IPS DF 6.9 (cell line): ENCODE results near the gene AHNAK.

Source experiments
- DNase-seq: peaks from one replicate; pipeline ENCODE4 v3.0.0-alpha.2; 2013; ENCODE audit warnings: low read depth, low spot score
- H3K27ac ChIP-seq: one replicate; pipeline ENCODE4 v1.5.1; 2013; ENCODE audit warnings: low read length, control low read depth
- H3K27me3 ChIP-seq: 2 replicates; pipeline ENCODE4 v1.6.1; 2013; ENCODE audit warnings: mild to moderate bottlenecking, low read length; ENCODE audit not compliant: control insufficient read depth, insufficient read depth
- H3K36me3 ChIP-seq: 2 replicates; pipeline ENCODE4 v1.6.1; 2013; ENCODE audit warnings: low read length; ENCODE audit not compliant: control insufficient read depth, insufficient read depth
- H3K4me1 ChIP-seq: 2 replicates; pipeline ENCODE4 v1.6.1; 2013; ENCODE audit warnings: low read length; ENCODE audit not compliant: control insufficient read depth, insufficient read depth
- H3K4me3 ChIP-seq: 2 replicates; pipeline ENCODE4 v1.5.1; 2013; ENCODE audit warnings: mild to moderate bottlenecking, low read length
- H3K9me3 ChIP-seq: 2 replicates; pipeline ENCODE4 v1.6.1; 2013; ENCODE audit warnings: low read length, inconsistent platforms; ENCODE audit not compliant: control insufficient read depth, insufficient read depth
- WGBS: extraction: QIAGEN DNeasy Blood & Tissue Kit; methylation state at CpG from one replicate; pipeline ENCODE4 v1.1.7; 2013; ENCODE audit warnings: mixed read lengths, missing lambda C conversion rate; ENCODE audit not compliant: insufficient read length, insufficient coverage; 5-methylcytosine and 5-hydroxymethylcytosine counted together

The AHNAK gene

DNA sequence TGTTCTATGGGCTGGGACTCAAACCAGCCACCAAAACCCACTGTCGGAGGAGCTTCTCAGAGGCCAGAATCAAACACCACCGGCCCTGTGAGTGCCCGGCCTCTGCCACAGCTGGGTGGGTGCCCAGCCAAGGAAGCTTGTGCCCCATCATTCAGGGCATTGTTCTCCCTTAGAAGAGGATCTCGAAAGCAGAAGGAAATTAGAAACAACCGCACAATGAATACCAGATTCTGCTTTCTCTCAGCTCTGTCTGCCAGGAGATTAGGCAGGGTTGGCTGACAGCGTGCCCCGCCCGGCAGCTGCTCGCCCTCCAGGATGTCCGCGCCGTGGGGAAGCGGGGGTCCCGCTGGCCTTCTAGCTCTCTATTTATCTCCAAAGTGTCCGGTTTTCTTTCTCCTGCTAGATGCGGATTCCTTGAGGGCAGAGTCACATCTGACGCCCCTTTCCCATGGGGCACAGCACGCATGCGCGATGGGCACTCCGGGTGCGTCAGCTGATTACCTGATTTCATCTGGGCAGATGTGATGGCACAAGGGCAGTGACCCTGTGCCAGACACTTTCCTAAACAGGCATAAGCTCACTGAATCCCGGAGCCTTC is 102.3 kb downstream of the AHNAK start:
- H3K27ac ChIP-seq = no peak overlapping the region
- no CpG with 5 or more reads among the region's 23 CpGs for WGBS
- no peaks in the 10 kb centered on the region for H3K36me3 ChIP-seq
- DNase-seq = no peak
- H3K27me3 ChIP-seq = no peaks in the 10 kb centered on the region
- H3K9me3 ChIP-seq = no peaks in the 10 kb centered on the region
- H3K4me1 ChIP-seq = no peaks in the 10 kb centered on the region
- H3K4me3 ChIP-seq = no peak overlapping the region

DNA sequence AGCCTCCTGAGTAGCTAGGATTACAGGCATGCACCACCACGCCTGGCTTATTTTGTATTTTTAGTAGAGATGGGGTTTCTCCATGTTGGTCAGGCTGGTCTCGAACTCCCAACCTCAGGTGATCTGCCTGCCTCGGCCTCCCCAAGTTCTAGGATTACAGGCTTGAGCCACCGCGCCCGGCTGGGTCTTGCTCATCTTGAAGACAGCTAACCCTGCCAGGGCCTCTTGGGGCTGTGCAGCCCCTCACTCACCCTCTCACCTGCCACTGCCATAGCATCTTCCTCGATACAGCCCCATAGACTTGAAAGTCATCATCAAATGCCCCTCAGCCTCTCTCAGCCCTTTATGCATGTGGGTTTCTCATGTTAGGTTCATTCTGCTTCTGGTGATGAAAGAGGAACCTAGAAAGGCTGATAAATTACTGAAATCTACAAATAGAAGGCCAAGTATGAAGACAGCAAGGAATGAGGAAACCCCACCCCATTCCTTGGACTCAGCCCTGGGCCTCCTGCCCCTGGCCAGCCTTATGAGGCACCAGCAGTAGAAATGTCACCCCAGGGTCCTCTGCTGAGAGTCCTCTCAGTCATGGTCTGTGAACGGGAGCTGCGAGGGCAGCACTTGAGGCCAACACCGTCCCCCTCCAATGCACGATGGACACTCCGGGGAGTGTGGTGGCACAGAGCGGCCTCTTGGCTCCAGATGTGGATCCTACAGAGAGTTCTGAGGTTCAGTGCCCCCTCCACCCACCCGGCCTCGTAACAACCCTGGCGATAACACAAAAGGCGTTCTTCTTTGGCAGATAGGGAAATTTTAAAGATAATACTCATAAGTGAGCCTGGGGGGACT is 103.0 kb downstream of the AHNAK start:
- Histone ChIP-seq H3K36me3 (no peaks in the 10 kb centered on the region), H3K4me1 (no peaks in the 10 kb centered on the region), H3K4me3 (no peak overlapping the region), H3K27ac (no peak overlapping the region), H3K27me3 (no peaks in the 10 kb centered on the region), H3K9me3 (no peaks in the 10 kb centered on the region)
- no peak for DNase-seq
- no CpG with 5 or more reads among the region's 17 CpGs for WGBS

DNA sequence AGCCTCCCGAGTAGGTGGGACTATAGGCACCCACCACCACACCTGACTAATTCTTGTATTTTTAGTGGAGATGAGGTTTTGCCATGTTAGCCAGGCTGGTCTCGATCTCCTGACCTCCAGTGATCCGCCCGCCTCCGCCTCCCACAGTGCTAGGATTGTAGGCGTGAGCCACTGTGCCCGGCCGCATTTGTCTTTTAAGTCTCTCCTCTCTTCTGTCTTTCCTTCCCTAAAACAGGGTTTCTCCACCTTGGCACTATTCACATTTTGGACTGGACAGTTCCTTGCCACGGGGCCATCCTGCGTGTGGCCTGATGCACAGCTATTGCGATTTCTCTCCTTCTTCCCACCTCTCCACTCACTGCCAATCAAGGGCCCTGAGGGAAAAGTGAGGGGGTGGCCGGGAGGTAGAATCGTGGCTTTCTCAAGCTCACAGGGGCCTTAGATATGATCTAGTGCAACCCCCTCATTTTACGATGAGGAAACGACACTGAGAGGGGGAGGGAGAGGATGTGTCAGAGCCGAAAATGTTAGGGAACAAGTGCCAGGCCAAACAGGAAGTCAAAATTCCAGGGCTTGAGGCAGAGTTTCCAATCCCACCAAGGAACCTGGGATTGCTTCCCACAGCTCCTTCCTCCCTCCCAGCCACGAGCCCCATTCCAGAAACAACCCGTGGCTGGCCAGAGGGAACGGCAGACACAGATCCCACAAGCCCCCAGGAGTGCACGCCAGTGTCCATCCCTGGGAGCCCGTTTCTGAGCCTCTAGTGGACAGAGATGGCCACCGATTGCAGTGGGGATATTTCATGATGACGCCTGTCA is 106.6 kb downstream of the AHNAK start:
- Histone ChIP-seq H3K27ac (no peak overlapping the region), H3K36me3 (no peaks in the 10 kb centered on the region), H3K9me3 (no peaks in the 10 kb centered on the region), H3K4me1 (no peaks in the 10 kb centered on the region), H3K27me3 (no peaks in the 10 kb centered on the region), H3K4me3 (no peak overlapping the region)
- WGBS = no CpG with 5 or more reads among the region's 23 CpGs
- DNase-seq = no peak

DNA sequence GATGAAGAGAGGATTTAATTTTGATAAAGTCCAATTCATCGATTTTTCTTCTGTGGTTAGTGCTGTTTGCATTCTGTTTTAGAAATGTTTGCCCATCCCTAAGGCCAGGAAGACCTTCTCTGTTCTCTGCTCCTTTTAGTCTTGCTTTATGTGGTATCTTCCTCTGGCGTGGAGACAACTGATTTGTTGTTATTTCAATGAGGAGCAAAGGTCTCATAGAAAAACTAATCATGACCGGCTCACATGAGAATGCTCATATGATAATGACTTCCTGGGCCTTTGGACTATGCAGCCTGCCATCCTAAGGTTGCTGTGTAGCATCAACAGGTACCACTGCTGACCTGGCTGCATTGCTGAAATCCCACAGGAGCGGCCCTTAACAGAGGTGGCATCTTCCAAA is 108.0 kb downstream of the AHNAK start:
- Histone ChIP-seq H3K4me1 (no peaks in the 10 kb centered on the region), H3K27me3 (no peaks in the 10 kb centered on the region), H3K36me3 (no peaks in the 10 kb centered on the region), H3K27ac (no peak overlapping the region), H3K4me3 (no peak overlapping the region), H3K9me3 (no peaks in the 10 kb centered on the region)
- no peak for DNase-seq
- no CpG with 5 or more reads among the region's 4 CpGs for WGBS

DNA sequence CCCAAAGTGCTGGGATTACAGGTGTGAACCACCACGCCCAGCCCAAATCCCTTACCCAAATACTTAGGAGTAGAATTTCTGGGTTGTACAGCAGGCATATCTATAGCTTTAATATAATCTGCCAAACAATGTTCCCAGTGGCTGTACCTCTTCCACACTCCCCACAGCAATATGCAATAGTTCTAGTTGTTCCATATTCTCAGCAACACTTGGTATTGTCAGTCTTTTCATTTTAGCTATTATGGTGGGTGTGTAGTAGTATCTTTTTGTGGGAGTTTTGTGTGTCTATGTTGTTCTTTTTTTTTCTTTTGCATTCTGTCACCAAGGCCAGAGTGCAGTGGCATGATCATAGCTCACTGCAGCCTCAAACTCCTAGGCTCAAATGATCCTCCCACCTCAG is 109.0 kb downstream of the AHNAK start:
- WGBS = no CpG with 5 or more reads among the region's 1 CpG
- Histone ChIP-seq H3K4me3 (no peak overlapping the region), H3K36me3 (no peaks in the 10 kb centered on the region), H3K27me3 (no peaks in the 10 kb centered on the region), H3K9me3 (no peaks in the 10 kb centered on the region), H3K4me1 (no peaks in the 10 kb centered on the region), H3K27ac (no peak overlapping the region)
- DNase-seq = no peak

DNA sequence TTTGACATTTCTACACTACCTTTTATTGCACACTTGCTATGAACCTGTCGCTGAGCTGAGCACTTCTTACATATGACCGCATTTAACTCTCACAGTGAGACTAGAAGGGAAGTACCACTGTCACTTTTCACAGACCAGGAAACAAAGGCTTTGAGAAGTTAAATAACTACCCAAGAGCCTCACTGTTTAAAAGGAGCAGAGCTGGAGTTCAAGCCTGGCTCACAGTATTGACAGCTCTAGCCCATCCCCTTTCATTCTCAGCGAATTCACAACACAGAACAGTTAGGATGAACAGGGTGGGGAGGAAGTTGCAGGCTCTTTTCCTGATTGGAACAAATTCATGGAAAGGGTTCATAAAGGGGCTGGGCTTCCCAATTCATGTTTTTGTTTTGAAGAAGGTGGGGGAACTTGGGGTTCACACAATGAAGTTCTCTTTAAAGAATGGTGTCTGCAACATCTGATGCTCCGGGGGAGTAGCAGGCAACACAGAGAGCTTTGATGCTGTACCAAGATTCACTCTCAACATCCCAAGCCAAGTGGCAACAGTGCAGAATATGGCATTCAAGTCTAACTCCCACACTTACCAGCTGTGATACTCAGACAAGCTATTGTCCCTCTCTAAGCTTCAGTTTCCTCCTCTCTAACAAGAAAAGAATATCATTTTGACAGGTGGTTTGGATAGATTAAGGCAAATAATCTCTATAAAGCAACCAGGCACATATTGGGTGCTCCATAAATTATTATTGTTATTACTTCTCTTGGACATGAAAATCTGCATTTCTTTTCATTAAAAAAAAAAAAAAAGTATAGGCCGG is 110.6 kb downstream of the AHNAK start:
- no CpG with 5 or more reads among the region's 5 CpGs for WGBS
- no peaks in the 10 kb centered on the region for H3K9me3 ChIP-seq
- no peak overlapping the region for H3K27ac ChIP-seq
- no peak for DNase-seq
- no peak overlapping the region for H3K4me3 ChIP-seq
- H3K27me3 ChIP-seq = 0 out of 2 replicates have a peak, but pooled peaks cover under 1% of the 10 kb centered on the region
- no peaks in the 10 kb centered on the region for H3K4me1 ChIP-seq
- no peaks in the 10 kb centered on the region for H3K36me3 ChIP-seq

DNA sequence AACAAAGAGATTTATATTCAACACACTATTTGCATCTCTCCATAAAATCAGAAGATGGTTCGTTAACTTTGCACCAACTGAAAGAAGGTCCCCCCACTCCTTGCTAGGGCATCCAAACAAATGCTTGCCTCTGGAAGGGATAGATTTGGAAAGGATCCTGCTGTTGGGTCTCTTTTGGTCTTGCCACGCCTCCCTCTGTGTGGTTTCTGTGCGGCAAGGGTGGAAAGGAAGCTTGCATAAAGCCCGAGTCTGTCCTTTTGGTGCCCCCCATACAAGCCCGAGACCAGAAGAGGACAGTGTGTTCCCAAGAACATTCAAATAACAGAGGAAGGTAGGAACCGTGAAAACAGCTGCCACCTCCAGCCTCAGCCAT is 112.7 kb downstream of the AHNAK start:
- no peak for DNase-seq

DNA sequence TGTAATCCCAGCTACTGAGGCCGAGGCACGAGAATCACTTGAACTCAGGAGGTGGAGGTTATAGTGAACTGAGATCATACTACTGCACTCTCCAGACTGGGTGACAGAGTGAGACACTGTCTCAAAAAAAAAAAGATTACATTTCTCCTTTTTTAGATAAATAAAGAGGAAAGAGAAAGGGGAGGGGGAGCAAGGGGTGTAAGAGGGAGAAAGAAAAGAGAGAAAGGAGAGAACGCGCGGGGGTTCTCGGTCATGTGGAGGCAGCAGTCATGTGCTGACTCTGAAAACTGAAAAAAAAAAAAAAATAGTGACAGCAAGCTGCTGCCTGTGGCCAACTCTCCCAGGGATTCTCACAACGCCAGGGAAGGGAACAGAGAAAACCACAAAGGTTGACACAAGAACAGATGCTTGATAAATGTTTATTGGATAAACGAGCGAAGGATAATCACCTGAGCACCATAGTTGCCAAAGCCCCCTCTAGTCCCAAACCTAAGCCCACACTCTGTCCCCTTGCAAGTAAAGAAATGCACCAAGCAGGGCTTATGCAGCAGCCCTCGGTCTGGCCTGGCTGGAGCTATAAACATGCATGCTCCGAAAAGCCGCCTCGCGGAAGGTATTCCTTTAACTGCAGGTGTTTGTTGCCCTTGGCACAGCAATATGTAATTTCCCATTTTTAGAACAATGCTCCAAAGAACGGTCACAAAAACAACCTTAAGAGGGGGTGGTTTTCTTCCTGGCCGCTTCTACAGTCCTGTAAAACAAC is 113.3 kb downstream of the AHNAK start:
- H3K4me1 ChIP-seq = no peaks in the 10 kb centered on the region
- H3K27me3 ChIP-seq = 0 out of 2 replicates have a peak, but pooled peaks cover 1% of the 10 kb centered on the region
- no peak overlapping the region for H3K27ac ChIP-seq
- H3K9me3 ChIP-seq = no peaks in the 10 kb centered on the region
- H3K4me3 ChIP-seq = no peak overlapping the region
- no peak for DNase-seq
- no CpG with 5 or more reads among the region's 16 CpGs for WGBS
- H3K36me3 ChIP-seq = no peaks in the 10 kb centered on the region

More for the DNA sequence above, 112.7 kb downstream of the AHNAK start:
- WGBS = no CpG with 5 or more reads among the region's 6 CpGs
- Histone ChIP-seq H3K4me3 (no peak overlapping the region), H3K9me3 (no peaks in the 10 kb centered on the region), H3K36me3 (no peaks in the 10 kb centered on the region), H3K4me1 (no peaks in the 10 kb centered on the region), H3K27me3 (0 out of 2 replicates have a peak, but pooled peaks cover 1% of the 10 kb centered on the region), H3K27ac (no peak overlapping the region)

DNA sequence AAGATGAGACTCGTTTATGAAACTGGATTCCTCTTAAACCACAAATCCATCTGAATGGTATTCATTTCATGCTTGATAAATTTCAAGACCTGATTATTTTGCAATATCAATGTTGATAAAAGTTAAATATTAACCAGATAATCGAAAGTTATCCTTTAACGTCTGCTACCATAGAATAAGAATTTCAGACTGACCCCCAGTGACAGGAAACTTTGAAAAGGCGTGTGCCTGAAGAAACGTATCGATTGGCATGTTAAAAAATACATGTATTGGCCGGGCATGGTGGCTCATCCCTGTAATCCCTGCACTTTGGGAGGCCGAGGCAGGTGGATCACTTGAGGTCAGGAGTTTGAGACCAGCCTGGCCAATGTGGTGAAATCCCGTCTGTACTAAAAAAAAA is 113.9 kb downstream of the AHNAK start:
- 0 out of 2 replicates have a peak, but pooled peaks cover 1% of the 10 kb centered on the region for H3K27me3 ChIP-seq
- H3K36me3 ChIP-seq = no peaks in the 10 kb centered on the region
- H3K4me3 ChIP-seq = no peak overlapping the region
- no peaks in the 10 kb centered on the region for H3K9me3 ChIP-seq
- H3K27ac ChIP-seq = no peak overlapping the region
- no CpG with 5 or more reads among the region's 9 CpGs for WGBS
- no peaks in the 10 kb centered on the region for H3K4me1 ChIP-seq
- no peak for DNase-seq
